Panc1 (cell line): ENCODE data around the gene SPINK7. TPM values are rescaled to one million over a fixed set of nuclear protein-coding genes. Genes with fewer than 3 reads are reported as not detected.

ENCODE experiments used
- ATAC-seq: fragments of 200-7000 bp; cut with Tn5 transposase; 2 replicates; pipeline ENCODE4 v1.9.1; 2020; ENCODE audit warnings: mild to moderate bottlenecking, moderate library complexity
- BruUV-seq: library from RNA; stranded (reverse); fragments of 400-500 nt; replicated peaks from 2 replicates; lab custom pipeline; 2021; lab: Mats Ljungman, UMichigan
- CTCF ChIA-PET: fragments of 300-600 bp; sonication (Branson Sonifier 250); formaldehyde crosslinking; loops from one replicate; lab custom pipeline; 2022; ENCODE audit warnings: antibody characterized with exemption; lab: Charles Lee
- POLR2A ChIA-PET: fragments of 300-600 bp; sonication (Branson Sonifier 250); formaldehyde crosslinking; loops from one replicate; lab custom pipeline; 2022; ENCODE audit warnings: antibody characterized with exemption; lab: Charles Lee
- DNase-seq: peaks from one replicate; pipeline ENCODE4 v3.0.0-alpha.2; 2010; ENCODE audit warnings: low read depth, low spot score
- H3K27ac ChIP-seq: 2 replicates; pipeline ENCODE4 v1.5.1; 2011; ENCODE audit warnings: mild to moderate bottlenecking, low read length, inconsistent platforms
- H3K27me3 ChIP-seq: fragments of 200-500 bp; sonication (Bioruptor generic); 2 replicates; pipeline ENCODE4 v1.6.0; 2014; ENCODE audit warnings: low read length, inconsistent platforms; ENCODE audit not compliant: control insufficient read depth, insufficient read depth
- H3K36me3 ChIP-seq: fragments of 200-500 bp; sonication (Bioruptor generic); 2 replicates; pipeline ENCODE4 v1.5.1; 2014; ENCODE audit warnings: inconsistent platforms, mild to moderate bottlenecking, low read length, moderate library complexity; ENCODE audit not compliant: control insufficient read depth, insufficient read depth
- H3K4me1 ChIP-seq: 2 replicates; pipeline ENCODE4 v1.5.1; 2011; ENCODE audit warnings: inconsistent platforms, mild to moderate bottlenecking, low read length, moderate library complexity; ENCODE audit not compliant: control insufficient read depth, insufficient read depth
- H3K4me3 ChIP-seq, 2 experiments: 2 replicates each; pipeline ENCODE4 v1.5.1; 2011 to 2012; ENCODE audit warnings: low read depth in 2 of 2, low read length in 2 of 2, mild to moderate bottlenecking in 2 of 2, inconsistent platforms in 1 of 2, moderate library complexity in 1 of 2
- H3K9me3 ChIP-seq: fragments of 200-500 bp; sonication (Bioruptor generic); 2 replicates; pipeline ENCODE4 v1.5.1; 2014; ENCODE audit warnings: low read depth, mild to moderate bottlenecking, inconsistent platforms, low read length, moderate library complexity; ENCODE audit not compliant: control insufficient read depth, insufficient read depth
- CTCF ChIP-seq: fragments of 450-650 bp; IDR thresholded peaks from 2 replicates; pipeline ENCODE4 v1.5.1; 2017; ENCODE audit warnings: mild to moderate bottlenecking
- POLR2AphosphoS5 ChIP-seq: IDR thresholded peaks from 2 replicates; pipeline ENCODE4 v1.6.1; 2012; ENCODE audit warnings: mild to moderate bottlenecking, low read depth, low read length, moderate library complexity
- REST ChIP-seq, 2 experiments: IDR thresholded peaks; 2 replicates each; pipeline ENCODE4 v1.6.1; 2011 to 2012; ENCODE audit warnings: low read depth in 2 of 2, control low read depth in 1 of 2, low read length in 1 of 2, mild to moderate bottlenecking in 1 of 2, moderate library complexity in 1 of 2; ENCODE audit not compliant: insufficient read depth in 1 of 2
- SIN3A ChIP-seq: IDR thresholded peaks from 2 replicates; pipeline ENCODE4 v1.6.1; 2012; ENCODE audit warnings: low read depth, mild to moderate bottlenecking, low read length, moderate library complexity, borderline replicate concordance; ENCODE audit not compliant: insufficient read depth
- TCF7L2 ChIP-seq: IDR thresholded peaks from 2 replicates; pipeline ENCODE4 v1.6.1; 2011; ENCODE audit warnings: mild to moderate bottlenecking, low read depth, low read length, inconsistent platforms
- in situ Hi-C: cut with HindIII; loops from 2 replicates; pipeline ENCODE4 v1.10.0; 2016; ENCODE audit warnings: low sequenced_read_pairs, low pct_unique_long_range_greater_than_20kb
- intact Hi-C: fragments of 100-400 bp; cut with micrococcal nuclease; formaldehyde crosslinking; loops from one replicate; pipeline ENCODE4 v1.10.0; 2022; ENCODE audit not compliant: unreplicated experiment
- total RNA-seq: library from RNA; stranded (reverse); gene quantifications from one replicate; pipeline ENCODE4 v1.2.1, GENCODE V29; 2021; ENCODE audit not compliant: unreplicated experiment

Gene SPINK7
- total RNA-seq, 1 experiment from 2014 or later: not detected

- no peak for DNase-seq
- BruUV-seq: no TSS peak
- H3K27ac ChIP-seq: no peak overlapping the region
Observed at GRCh38 chr5:148306446-148306845, 5.8 kb upstream of the SPINK7 start.

GRCh38 chr5:148309019-148309418, 3.2 kb upstream of the SPINK7 start:
- Histone ChIP-seq H3K4me3 (no peak overlapping the region), H3K36me3 (no peaks in the 10 kb centered on the region), H3K9me3 (no peaks in the 10 kb centered on the region), H3K27ac (no peak overlapping the region), H3K4me1 (no peaks in the 10 kb centered on the region), H3K27me3 (no peaks in the 10 kb centered on the region)
- no peak for DNase-seq
- TF ChIP-seq TCF7L2 (no peak), REST (IDR thresholded peaks at IDR 0.05; ENCODE audit: insufficient read depth in 1 of 2, low read depth in 2 of 2, low read length in 1 of 2) (no peak), POLR2AphosphoS5 (no peak), SIN3A (no peak), CTCF (no peak)
- no peak for ATAC-seq
- ChIA-PET POLR2A (no interaction called here), CTCF (no interaction called here)
- intact Hi-C loops (no loop called here), in situ Hi-C loops (no loop called here)
- BruUV-seq: no TSS peak

More at GRCh38 chr5:148306446-148306845, 5.8 kb upstream of the SPINK7 start:
- intact Hi-C loops (no loop called here), in situ Hi-C loops (no loop called here)
- ChIA-PET POLR2A (no interaction called here), CTCF (no interaction called here)
- TF ChIP-seq TCF7L2 (no peak), POLR2AphosphoS5 (no peak), SIN3A (no peak), REST (IDR thresholded peaks at IDR 0.05; ENCODE audit: insufficient read depth in 1 of 2, low read depth in 2 of 2, low read length in 1 of 2) (no peak), CTCF (no peak)
- no peaks in the 10 kb centered on the region for H3K36me3 ChIP-seq
- ATAC-seq: no peak
- H3K27me3 ChIP-seq: no peaks in the 10 kb centered on the region
- no peak overlapping the region for H3K4me3 ChIP-seq
- H3K9me3 ChIP-seq: no peaks in the 10 kb centered on the region
- H3K4me1 ChIP-seq: no peaks in the 10 kb centered on the region
